GM19240 (cell line): ENCODE data around the gene SULT1C4.
"Not testable (repeated sequence)": the region's sequence is repeated elsewhere in the genome, so short reads cannot be mapped to it uniquely, and the experiment has no call there.

Experiments
- DNase-seq: peaks from one replicate; pipeline ENCODE4 v3.0.0; 2011; ENCODE audit warnings: low spot score; ENCODE audit not compliant: insufficient read length

SULT1C4 gene

DNA sequence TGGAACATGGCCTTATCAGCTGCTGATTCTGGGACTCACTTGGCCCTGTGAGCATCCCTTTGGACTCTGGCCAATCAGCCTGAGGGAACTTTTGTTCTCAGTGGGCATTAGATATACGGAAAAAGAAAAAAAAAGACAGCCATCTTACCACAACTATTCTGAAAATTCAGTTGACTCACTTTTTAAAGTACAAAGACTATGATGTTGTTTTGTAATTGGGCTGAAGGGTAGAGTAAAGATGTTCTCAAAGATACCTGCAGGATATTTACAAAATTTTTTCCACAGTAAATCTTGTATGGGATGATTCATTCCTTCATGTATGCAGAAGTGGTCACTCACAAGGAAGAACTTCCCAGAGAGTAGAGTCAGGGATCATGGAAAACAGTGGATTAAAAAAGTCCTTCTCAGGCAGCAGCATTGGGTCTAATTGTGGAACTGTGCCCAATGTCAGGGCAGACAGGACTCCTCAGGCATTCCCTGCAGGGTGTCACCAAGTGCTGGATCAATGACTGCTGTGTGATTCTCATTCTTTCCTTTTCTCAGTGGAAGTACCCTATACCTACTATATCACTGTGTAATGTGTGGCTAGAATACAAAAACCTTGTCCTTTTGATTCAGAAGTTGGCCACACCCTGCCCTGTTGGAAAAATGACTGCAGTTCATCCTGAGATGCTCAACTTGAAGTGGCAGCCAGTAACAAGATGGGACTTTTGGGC lies 35.4 kb downstream of the SULT1C4 start:
- no peak for DNase-seq

DNA sequence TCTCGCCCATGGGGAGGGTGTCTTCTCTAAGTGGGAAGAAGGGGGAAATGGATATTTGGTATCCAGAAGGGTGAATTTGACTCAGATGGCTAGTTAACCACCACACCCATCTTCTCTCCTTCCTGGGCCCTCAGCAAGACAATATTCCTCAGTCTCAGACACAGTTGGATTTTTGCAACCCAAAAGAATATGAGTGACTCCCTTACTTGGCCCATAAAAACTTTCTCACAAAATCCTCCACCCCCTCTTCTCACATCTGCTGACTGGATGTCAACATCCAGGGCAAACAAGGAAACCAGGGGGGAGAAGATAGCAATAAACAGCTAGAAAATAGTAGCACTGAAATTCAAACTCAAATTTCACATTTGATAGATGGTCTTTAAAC lies 35.9 kb downstream of the SULT1C4 start:
- no peak for DNase-seq

GRCh38 chr2:108414256-108414876 lies 36.6 kb downstream of the SULT1C4 start:
- no peak for DNase-seq

- DNase-seq: no peak
Observed at GRCh38 chr2:108414945-108415344, 37.2 kb downstream of the SULT1C4 start.

- no peak for DNase-seq
Observed at GRCh38 chr2:108417254-108417653, 39.5 kb downstream of the SULT1C4 start.

GRCh38 chr2:108418416-108418815 lies 40.7 kb downstream of the SULT1C4 start:
- no peak for DNase-seq

DNA sequence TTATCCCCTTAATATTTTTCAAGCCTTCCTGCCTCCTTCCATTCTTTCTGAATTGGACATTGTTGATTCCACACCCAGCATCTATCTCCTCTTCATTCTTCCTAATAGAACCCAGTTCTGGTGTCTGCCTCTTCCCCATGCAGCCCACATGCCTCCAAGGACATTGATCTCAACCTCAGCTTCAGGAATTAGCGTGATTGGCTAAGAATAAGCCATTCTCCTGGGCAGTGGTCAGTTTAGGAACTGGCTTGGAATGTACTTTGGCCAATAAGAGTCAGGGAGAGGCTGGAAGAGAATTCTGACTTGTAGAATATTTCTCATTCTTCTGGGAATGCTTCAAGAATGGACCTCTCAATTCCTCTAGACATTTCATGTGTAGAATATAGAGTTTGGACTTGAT lies 45.3 kb downstream of the SULT1C4 start:
- DNase-seq: no peak

DNA sequence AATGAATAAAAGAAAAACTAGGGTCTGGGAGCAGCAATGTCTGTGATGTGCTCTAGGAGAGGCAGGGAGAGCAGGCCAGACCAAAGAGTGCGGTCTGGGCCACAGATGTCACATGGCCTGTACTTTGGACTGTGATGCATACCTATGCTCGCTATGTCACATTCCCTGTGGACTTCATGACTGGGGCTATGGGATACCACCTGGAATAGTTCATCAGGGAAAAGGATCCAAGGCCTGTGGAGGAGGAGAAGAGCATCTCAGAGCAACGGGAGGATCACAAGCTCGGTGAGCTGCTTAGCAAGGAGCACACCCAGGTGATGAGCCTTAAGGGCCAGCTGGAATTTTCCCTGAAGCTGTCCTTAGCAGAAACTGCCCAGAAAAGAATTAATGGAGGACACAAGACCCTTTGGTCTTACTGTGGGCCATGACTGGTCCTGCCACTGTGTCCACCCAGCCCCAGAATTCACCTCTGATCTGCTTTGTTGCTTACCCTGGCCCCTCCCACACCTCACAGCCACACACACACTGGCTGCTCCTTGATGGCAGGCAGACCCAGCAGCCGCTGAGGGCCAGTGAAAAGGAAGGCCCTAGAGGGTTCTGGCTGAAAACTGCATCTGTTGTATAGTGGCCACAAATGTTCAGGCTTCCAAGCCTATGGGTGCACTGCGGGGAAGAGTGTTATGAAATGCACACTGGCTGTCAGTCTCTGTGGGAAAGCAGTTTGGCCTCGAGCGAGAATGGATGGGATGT lies 45.9 kb downstream of the SULT1C4 start:
- DNase-seq: no peak

DNA sequence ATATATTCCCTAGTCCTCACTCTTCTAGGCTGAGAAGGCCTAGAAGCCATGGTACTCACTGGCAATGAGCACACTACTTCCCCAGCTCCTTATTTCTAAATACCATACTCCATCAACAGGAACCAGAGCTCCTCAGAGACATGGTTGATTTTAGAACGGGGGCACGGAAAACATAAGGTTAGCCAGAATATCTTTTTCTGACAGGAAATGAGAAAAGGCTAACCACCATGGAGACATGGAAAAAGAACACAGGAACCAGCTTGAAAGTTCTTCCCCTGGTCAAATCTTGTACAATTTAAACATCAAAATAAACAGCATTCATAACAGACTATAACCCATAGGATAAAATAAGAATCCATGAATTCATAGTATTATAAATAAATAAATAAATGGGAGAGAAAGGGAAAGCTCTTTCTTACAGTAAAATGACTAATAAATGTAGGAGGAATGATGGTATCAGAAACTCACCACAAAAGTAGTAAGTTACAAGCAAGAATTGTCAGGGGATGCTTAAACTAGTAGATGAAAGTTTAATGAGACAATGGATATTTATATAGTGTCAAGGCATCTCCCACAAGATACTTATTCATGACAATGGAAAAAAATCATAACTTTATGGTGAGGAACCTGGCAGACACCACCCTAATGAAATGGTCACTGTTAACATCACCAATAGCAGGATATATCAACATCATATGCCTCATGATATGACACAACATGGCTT lies 50.7 kb downstream of the SULT1C4 start:
- DNase-seq: no peak

DNA sequence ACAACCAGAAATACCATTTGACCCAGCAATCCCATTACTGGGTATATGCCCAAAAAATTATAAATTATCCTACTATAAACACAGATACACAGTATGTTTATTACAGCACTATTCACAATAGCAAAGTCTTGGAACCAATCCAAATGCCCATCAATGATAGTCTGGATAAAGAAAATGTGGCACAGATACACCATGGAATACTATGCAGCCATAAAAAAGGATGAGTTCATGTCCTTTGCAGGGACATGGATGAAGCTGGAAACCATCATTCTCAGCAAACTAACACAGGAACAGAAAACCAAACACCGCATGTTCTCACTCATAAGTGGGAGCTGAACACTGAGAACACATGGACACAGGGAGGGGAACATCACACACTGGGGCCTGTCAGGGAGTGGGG lies 57.8 kb downstream of the SULT1C4 start:
- DNase-seq: not testable (repeated sequence)

- DNase-seq: no peak
Observed at GRCh38 chr2:108436976-108437375, 59.2 kb downstream of the SULT1C4 start.
